CD4-positive, CD25-positive, alpha-beta regulatory T cell (primary cell): ENCODE results near the gene MYOZ2. TPM values are rescaled to one million over a fixed set of nuclear protein-coding genes. Genes with fewer than 3 reads are reported as not detected.
A peak's percentile ranks its signal among the peaks of the same experiment; 100 is the strongest.

Source experiments
- ATAC-seq, 2 donors: fragments of 150-1000 bp; cut with Tn5 transposase; one replicate each; pipeline ENCODE4 v1.10.0; 2021; ENCODE audit warnings: low read depth in 2 of 2, moderate number of reproducible peaks in 2 of 2, moderate library complexity in 1 of 2
- DNase-seq, 3 donors: peaks; one replicate each; pipeline versions ENCODE4 v3.0.0 to v3.0.0-alpha.2; 2012 to 2022; ENCODE audit warnings: mixed read lengths in 1 of 3
- H3K27ac ChIP-seq: one replicate; pipeline ENCODE4 v1.7.0; 2013; ENCODE audit warnings: mild to moderate bottlenecking, low read length; ENCODE audit not compliant: insufficient read depth, poor library complexity, severe bottlenecking
- H3K27me3 ChIP-seq: one replicate; pipeline ENCODE4 v1.7.0; 2013; ENCODE audit warnings: low read length; ENCODE audit not compliant: control insufficient read depth, insufficient read depth
- H3K36me3 ChIP-seq: one replicate; pipeline ENCODE4 v1.7.0; 2013; ENCODE audit warnings: mild to moderate bottlenecking, low read length, moderate library complexity; ENCODE audit not compliant: control insufficient read depth, insufficient read depth
- H3K4me1 ChIP-seq: 2 replicates; pipeline ENCODE4 v1.7.0; 2013; ENCODE audit warnings: mild to moderate bottlenecking, low read length; ENCODE audit not compliant: insufficient read depth, control insufficient read depth, poor library complexity, severe bottlenecking
- H3K4me3 ChIP-seq: one replicate; pipeline ENCODE4 v1.7.0; 2013; ENCODE audit warnings: low read depth, mild to moderate bottlenecking, low read length, moderate library complexity
- H3K9me3 ChIP-seq, 2 experiments: 1 replicate in 1 of 2; 2 replicates in 1 of 2; pipeline ENCODE4 v1.7.0; 2013; ENCODE audit warnings: low read length in 2 of 2, mild to moderate bottlenecking in 1 of 2, moderate library complexity in 1 of 2; ENCODE audit not compliant: control insufficient read depth in 2 of 2
- H3K27ac Mint-ChIP-seq, 3 donors: one replicate each; pipeline ENCODE4 v1.8.0; 2020 to 2022; ENCODE audit warnings: mild to moderate bottlenecking in 3 of 3, mixed read lengths in 3 of 3, moderate library complexity in 2 of 3
- H3K27me3 Mint-ChIP-seq: one replicate; pipeline ENCODE4 v1.8.0; 2022; ENCODE audit warnings: mild to moderate bottlenecking, mixed read lengths
- H3K36me3 Mint-ChIP-seq: one replicate; pipeline ENCODE4 v1.8.0; 2020; ENCODE audit warnings: mixed read lengths
- H3K4me1 Mint-ChIP-seq, 4 donors: one replicate each; pipeline ENCODE4 v1.8.0; 2020 to 2022; ENCODE audit warnings: mixed read lengths in 4 of 4, mild to moderate bottlenecking in 1 of 4
- H3K4me3 Mint-ChIP-seq, 4 donors: one replicate each; pipeline ENCODE4 v1.8.0; 2020 to 2022; ENCODE audit warnings: mild to moderate bottlenecking in 4 of 4, mixed read lengths in 4 of 4, moderate library complexity in 3 of 4
- H3K9me3 Mint-ChIP-seq, 7 donors: one replicate each; pipeline ENCODE4 v1.8.0; 2020 to 2022; ENCODE audit warnings: mixed read lengths in 7 of 7, mild to moderate bottlenecking in 3 of 7, moderate library complexity in 2 of 7
- polyA plus RNA-seq, 4 donors: library from polyadenylated mRNA; unstranded; fragments of 300-500 nt; fragmentation: Illumina TruSeq; gene quantifications; one replicate each; pipeline ENCODE4 v1.2.3, GENCODE V29; 2021
- total RNA-seq: library from RNA; stranded (reverse); gene quantifications from one replicate; pipeline ENCODE4 v1.2.3, GENCODE V29; 2022

MYOZ2 gene
- total and polyA plus RNA-seq, 5 donors from 2014 or later = 0.24 TPM; not detected in 4

GRCh38 chr4:119204916-119205315 lies 69.3 kb downstream of the MYOZ2 start:
- DNase-seq = peak in 1 of 3 donors; percentile 22
- H3K4me1 ChIP-seq = no peaks in the 10 kb centered on the region
- H3K27ac Mint-ChIP-seq = no peak overlapping the region
- H3K36me3 ChIP-seq = no peaks in the 10 kb centered on the region
- H3K27me3 ChIP-seq = peaks cover 3% of the 10 kb centered on the region
- H3K9me3 ChIP-seq = no peaks in the 10 kb centered on the region
- ATAC-seq = no peak
- no peaks in the 10 kb centered on the region for H3K36me3 Mint-ChIP-seq
- peaks cover 0 to 10% (median 7%) of the 10 kb centered on the region in 4 donors for H3K4me1 Mint-ChIP-seq
- H3K4me3 Mint-ChIP-seq = no peak overlapping the region
- H3K27ac ChIP-seq = no peak overlapping the region
- no peak overlapping the region for H3K4me3 ChIP-seq
- H3K27me3 Mint-ChIP-seq = peaks cover 19% of the 10 kb centered on the region
- peaks cover 0 to 2% (median 0%) of the 10 kb centered on the region in 7 donors for H3K9me3 Mint-ChIP-seq

- H3K27me3 ChIP-seq = peaks cover 3% of the 10 kb centered on the region
- Mint-ChIP-seq H3K4me1 (peaks cover 5 to 10% (median 7%) of the 10 kb centered on the region in 4 donors), H3K27me3 (peaks cover 11% of the 10 kb centered on the region), H3K9me3 (peaks cover 0 to 1% (median 0%) of the 10 kb centered on the region in 7 donors), H3K4me3 (no peak overlapping the region), H3K36me3 (no peaks in the 10 kb centered on the region), H3K27ac (no peak overlapping the region)
- no peaks in the 10 kb centered on the region for H3K4me1 ChIP-seq
- no peak overlapping the region for H3K4me3 ChIP-seq
- H3K36me3 ChIP-seq = no peaks in the 10 kb centered on the region
- DNase-seq (no peak), ATAC-seq (no peak)
- no peak overlapping the region for H3K27ac ChIP-seq
- no peaks in the 10 kb centered on the region for H3K9me3 ChIP-seq
Observed at GRCh38 chr4:119205690-119206089, 70.1 kb downstream of the MYOZ2 start.

- H3K36me3 ChIP-seq = no peaks in the 10 kb centered on the region
- Mint-ChIP-seq H3K9me3 (peaks cover 0 to 1% (median 0%) of the 10 kb centered on the region in 7 donors), H3K36me3 (no peaks in the 10 kb centered on the region), H3K27ac (peak overlapping the region in 1 of 3 donors; percentile 41), H3K4me1 (peaks cover 9 to 13% (median 12%) of the 10 kb centered on the region in 4 donors), H3K27me3 (peaks cover 10% of the 10 kb centered on the region), H3K4me3 (no peak overlapping the region)
- no peak overlapping the region for H3K4me3 ChIP-seq
- H3K27me3 ChIP-seq = peaks cover 3% of the 10 kb centered on the region
- H3K9me3 ChIP-seq = no peaks in the 10 kb centered on the region
- ATAC-seq = no peak
- no peak for DNase-seq
- H3K27ac ChIP-seq = no peak overlapping the region
- H3K4me1 ChIP-seq = peaks cover 2% of the 10 kb centered on the region
Observed at GRCh38 chr4:119206178-119206577, 70.5 kb downstream of the MYOZ2 start.

- no peak overlapping the region for H3K27ac Mint-ChIP-seq
- no peak for ATAC-seq
Observed at GRCh38 chr4:119207051-119207450, 71.4 kb downstream of the MYOZ2 start.

GRCh38 chr4:119209077-119209476 lies 73.4 kb downstream of the MYOZ2 start:
- Histone ChIP-seq H3K4me3 (no peak overlapping the region), H3K27ac (no peak overlapping the region), H3K9me3 (no peaks in the 10 kb centered on the region), H3K36me3 (no peaks in the 10 kb centered on the region), H3K27me3 (peaks cover 3% of the 10 kb centered on the region), H3K4me1 (peaks cover 20% of the 10 kb centered on the region)
- Mint-ChIP-seq H3K4me1 (peaks cover 17 to 34% (median 23%) of the 10 kb centered on the region in 4 donors), H3K27ac (peak overlapping the region in 1 of 3 donors; percentile 6), H3K36me3 (no peaks in the 10 kb centered on the region), H3K27me3 (peaks cover 20% of the 10 kb centered on the region), H3K4me3 (peak overlapping the region in 1 of 4 donors; percentile 59), H3K9me3 (no peaks in the 10 kb centered on the region)
- ATAC-seq (no peak), DNase-seq (peak in 1 of 3 donors; percentile 47)

More at GRCh38 chr4:119207051-119207450, 71.4 kb downstream of the MYOZ2 start:
- no peaks in the 10 kb centered on the region for H3K36me3 Mint-ChIP-seq
- H3K27me3 Mint-ChIP-seq = peaks cover 16% of the 10 kb centered on the region
- Histone ChIP-seq H3K4me3 (no peak overlapping the region), H3K27me3 (peaks cover 3% of the 10 kb centered on the region), H3K36me3 (no peaks in the 10 kb centered on the region), H3K9me3 (no peaks in the 10 kb centered on the region), H3K27ac (no peak overlapping the region), H3K4me1 (peaks cover 10% of the 10 kb centered on the region)
- peak overlapping the region in 1 of 4 donors; percentile 40 for H3K4me3 Mint-ChIP-seq
- DNase-seq = peak in 1 of 3 donors; percentile 8
- H3K9me3 Mint-ChIP-seq = peaks cover 0 to 1% (median 0%) of the 10 kb centered on the region in 7 donors
- peaks cover 15 to 21% (median 19%) of the 10 kb centered on the region in 4 donors for H3K4me1 Mint-ChIP-seq

- Mint-ChIP-seq H3K27ac (no peak overlapping the region), H3K4me1 (peaks cover 17 to 34% (median 26%) of the 10 kb centered on the region in 4 donors), H3K9me3 (no peaks in the 10 kb centered on the region), H3K27me3 (peaks cover 20% of the 10 kb centered on the region), H3K36me3 (no peaks in the 10 kb centered on the region), H3K4me3 (peak overlapping the region in 1 of 4 donors; percentile 59)
- H3K36me3 ChIP-seq = no peaks in the 10 kb centered on the region
- no peak for DNase-seq
- ATAC-seq = no peak
- peaks cover 23% of the 10 kb centered on the region for H3K4me1 ChIP-seq
- no peak overlapping the region for H3K27ac ChIP-seq
- H3K9me3 ChIP-seq = no peaks in the 10 kb centered on the region
- H3K4me3 ChIP-seq = no peak overlapping the region
- peaks cover 3% of the 10 kb centered on the region for H3K27me3 ChIP-seq
Observed at GRCh38 chr4:119209586-119209985, 74.0 kb downstream of the MYOZ2 start.

GRCh38 chr4:119210775-119211174 lies 75.1 kb downstream of the MYOZ2 start:
- H3K27me3 Mint-ChIP-seq = peaks cover 20% of the 10 kb centered on the region
- peaks cover 17 to 38% (median 29%) of the 10 kb centered on the region in 4 donors for H3K4me1 Mint-ChIP-seq
- H3K36me3 Mint-ChIP-seq = no peaks in the 10 kb centered on the region
- no peak for ATAC-seq
- Histone ChIP-seq H3K9me3 (no peaks in the 10 kb centered on the region), H3K4me3 (peak overlapping the region; percentile 99), H3K36me3 (no peaks in the 10 kb centered on the region), H3K4me1 (peaks cover 25% of the 10 kb centered on the region), H3K27me3 (peaks cover 3% of the 10 kb centered on the region), H3K27ac (no peak overlapping the region)
- DNase-seq = no peak
- peak overlapping the region; percentile 98 to 100 (median 98) for H3K4me3 Mint-ChIP-seq
- peak overlapping the region in 1 of 3 donors; percentile 99 for H3K27ac Mint-ChIP-seq
- H3K9me3 Mint-ChIP-seq = no peaks in the 10 kb centered on the region

GRCh38 chr4:119211867-119212233 lies 76.2 kb downstream of the MYOZ2 start:
- peaks cover 20% of the 10 kb centered on the region for H3K27me3 Mint-ChIP-seq
- H3K4me3 Mint-ChIP-seq = peak overlapping the region; percentile 98 to 100 (median 98)
- H3K4me1 Mint-ChIP-seq = peaks cover 17 to 38% (median 30%) of the 10 kb centered on the region in 4 donors
- Histone ChIP-seq H3K27ac (peak overlapping the region; percentile 83), H3K9me3 (no peaks in the 10 kb centered on the region), H3K4me3 (peak overlapping the region; percentile 99), H3K27me3 (peaks cover 3% of the 10 kb centered on the region), H3K4me1 (peaks cover 25% of the 10 kb centered on the region), H3K36me3 (no peaks in the 10 kb centered on the region)
- ATAC-seq (peak; percentile 13 to 17), DNase-seq (peak in 1 of 3 donors; percentile 81)
- H3K27ac Mint-ChIP-seq = peak overlapping the region; percentile 98 to 99 (median 99)
- no peaks in the 10 kb centered on the region for H3K36me3 Mint-ChIP-seq
- no peaks in the 10 kb centered on the region for H3K9me3 Mint-ChIP-seq
